GM21717 (cell line): ENCODE measurements around the gene CD79B.
A peak's percentile ranks its signal among the peaks of the same experiment; 100 is the strongest.
"Not testable (repeated sequence)": the region's sequence is repeated elsewhere in the genome, so short reads cannot be mapped to it uniquely, and the experiment has no call there.

Experiments
- ATAC-seq: cut with Tn5 transposase; IDR thresholded peaks from one replicate; pipeline ENCODE4 v1.9.1; 2021; ENCODE audit warnings: mild to moderate bottlenecking, moderate library complexity; ENCODE audit not compliant: unreplicated experiment

CD79B gene

DNA sequence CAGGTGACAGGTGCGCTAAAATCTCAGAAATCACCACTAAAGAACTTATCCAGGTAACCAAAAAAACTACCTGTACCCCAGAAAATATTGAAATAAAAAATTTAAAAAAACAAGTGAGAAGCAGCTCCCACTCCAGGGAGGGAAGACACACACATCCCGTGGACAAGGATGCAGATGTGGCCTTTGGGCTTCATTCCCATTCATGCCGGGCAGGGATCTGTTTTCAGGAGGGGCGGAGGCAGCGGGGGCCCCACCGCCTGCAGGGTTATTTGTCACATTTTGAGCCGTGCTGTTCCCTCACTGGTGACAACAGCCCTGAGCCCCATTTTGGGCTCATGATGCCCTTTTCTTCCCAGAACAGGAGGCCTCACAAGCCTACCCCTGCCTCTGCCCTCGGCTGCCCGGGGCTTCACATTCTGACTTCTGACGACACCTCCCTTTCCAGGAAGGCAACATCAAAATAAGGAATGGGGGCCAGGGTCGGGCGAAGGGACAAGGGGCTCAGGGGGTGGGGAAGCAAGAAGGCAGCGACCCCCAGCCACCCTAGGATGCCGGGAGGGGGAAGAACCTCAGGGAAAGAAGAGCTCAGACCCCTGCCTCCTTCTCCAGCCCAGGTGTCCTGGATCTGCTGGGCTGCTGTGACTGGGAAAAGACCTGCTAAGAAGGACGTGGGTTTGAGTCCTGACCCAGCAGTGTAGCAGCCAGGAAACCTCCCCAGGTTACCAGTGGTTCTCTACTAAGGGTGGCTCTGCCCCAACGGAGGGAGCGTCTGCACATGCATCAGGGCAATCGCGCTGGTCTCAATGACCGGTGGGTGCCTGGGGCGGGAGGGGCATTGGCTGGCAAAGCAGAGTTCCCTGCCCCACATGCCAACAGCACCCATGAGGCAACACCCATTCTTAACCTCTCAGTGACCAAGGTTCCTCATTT lies 2.3 kb upstream of the CD79B start:
- ATAC-seq = no peak

DNA sequence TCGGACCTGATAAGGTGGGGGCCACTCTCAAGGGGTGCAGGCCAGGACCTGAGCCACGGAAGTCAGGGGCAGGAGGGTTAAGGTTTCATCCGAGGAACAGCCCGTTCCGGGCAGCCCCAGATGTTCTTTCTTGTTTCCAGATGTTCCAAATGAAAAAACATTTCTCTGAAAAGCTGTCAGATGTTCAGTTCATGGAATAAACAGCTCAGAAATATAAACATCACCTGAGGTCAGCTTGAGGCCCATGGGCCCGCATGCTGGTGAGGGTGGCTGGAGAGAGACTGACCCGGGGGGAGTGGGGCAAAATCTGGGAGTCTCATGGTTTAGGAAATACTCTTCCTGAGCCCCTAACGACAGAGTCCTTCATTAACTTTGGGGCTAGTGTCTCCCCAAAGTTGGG lies 1.5 kb upstream of the CD79B start:
- no peak for ATAC-seq

DNA sequence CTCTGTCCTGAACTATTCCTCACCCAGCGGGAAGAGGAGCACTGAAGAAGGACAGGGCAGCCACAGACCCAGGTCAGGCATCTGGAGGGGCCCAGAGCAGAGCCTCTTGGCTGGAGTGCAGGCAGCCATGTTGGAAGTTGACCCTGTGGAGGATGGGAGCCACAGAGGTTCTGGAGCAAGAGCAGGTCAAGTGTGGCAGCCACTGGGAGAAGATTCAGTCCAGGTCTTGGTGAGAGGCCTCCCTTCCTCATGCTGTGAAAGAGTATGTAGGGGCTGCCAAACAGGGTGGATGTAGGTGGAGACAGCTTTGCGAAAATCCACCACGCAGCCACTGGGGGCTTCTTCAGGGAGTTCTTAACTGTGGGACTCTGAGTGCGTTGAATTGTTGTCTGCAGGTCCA lies 590 bp upstream of the CD79B start:
- peak; percentile 19 for ATAC-seq

DNA sequence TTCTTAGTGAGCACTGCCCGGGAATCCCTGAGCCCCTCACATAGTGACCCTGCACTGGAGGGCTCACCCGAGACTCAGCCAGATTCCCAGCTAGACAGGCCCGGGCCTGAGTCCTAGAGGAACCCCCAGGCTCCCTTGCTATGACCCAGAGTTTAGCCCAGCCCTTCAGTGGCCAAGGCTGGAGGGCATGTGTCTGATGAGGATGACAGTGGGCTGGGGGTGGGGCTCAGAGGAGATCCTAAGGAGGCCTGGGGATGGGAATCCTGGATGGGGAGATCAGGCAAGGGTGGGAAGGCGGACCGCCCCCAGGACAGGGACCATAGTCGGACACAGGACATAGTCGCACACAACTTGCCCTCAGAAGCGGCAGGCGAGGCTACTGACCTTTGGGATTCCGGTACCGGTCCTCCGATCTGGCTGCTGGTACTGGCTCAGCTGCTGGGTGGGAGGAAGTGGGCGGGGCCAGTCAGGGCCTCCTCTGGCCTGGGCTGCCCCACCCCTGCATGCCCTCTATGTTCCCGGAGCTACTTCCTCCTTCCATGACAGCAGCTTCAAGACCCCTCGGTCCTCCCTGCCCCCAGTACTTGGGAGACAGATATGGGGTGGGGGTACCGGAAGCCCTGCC lies 1.1 kb downstream of the CD79B start:
- no peak for ATAC-seq

DNA sequence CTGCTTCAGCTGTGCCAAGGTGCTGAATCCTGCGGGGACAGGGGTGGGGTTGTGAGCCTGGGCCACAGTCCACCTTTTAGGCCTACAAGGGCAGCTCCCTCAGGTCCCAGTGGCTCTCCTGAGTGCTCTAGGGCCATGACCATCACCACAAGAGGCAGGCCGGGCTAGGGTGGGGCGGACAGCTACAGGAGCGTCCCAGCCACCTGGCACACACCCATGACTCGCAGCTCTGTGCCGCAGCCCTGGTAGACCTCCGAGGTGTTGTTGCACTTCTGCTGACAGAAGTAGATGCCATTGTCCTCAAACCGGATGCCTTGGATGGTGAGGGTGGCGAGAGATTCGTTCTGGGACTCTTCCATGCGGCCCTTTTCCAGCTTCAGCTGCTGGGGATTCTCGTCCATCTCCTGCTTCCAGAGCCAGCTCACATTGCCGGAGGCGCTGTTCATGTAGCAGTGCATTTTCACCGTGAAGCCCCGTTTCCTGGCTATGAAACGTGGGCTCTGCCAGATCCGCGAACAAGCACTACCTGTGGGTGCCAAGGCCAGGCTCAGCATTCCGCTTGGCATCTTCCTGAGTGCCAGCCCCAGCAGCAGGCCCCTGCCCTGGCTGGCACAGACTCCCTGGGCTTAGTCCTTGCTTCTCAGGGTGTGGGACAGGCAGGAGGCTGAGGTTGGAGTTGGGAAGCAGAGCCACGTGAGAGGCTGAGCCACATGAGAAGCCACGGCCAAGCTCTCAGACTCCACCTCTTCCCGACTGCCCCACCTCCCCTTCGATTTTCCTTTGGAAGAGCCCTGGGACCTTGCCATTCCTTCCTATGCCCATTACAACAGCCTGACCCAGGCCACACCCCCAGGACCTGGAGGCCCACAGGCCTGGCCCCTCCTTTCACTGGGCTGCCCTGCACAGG lies 2.0 kb downstream of the CD79B start:
- ATAC-seq = no peak

DNA sequence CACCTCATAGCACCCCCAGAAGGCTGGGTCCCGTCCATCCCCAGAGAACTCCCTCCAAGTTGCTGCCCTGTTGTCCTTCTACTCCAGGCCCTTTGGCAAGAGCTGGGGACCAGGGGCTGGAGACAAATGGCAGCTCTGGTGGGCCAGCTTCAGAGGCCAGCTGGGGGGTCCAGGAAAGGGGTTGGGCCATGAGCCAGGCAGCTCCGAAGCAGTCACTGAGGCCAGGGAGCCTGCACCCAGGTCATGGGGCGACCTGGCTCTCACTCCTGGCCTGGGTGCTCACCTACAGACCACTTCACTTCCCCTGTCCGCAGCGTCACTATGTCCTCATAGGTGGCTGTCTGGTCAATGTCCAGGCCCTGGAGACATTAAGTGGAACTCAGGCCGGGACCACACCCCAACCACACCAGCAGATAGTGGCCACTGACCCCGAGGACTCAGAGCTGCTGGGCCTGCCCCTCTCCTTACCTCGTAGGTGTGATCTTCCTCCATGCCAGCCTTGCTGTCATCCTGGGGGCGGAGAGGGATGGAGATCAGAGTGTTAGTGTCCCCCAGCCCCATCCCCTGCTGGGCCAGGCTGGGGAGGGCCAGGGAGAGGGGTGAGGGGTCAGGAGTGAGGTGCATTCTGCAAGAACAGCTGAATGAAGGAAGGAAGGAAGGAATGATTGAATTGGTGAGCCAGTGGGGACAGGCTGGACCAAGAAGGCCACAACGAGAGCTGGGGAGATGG lies 3.0 kb downstream of the CD79B start:
- no peak for ATAC-seq

DNA sequence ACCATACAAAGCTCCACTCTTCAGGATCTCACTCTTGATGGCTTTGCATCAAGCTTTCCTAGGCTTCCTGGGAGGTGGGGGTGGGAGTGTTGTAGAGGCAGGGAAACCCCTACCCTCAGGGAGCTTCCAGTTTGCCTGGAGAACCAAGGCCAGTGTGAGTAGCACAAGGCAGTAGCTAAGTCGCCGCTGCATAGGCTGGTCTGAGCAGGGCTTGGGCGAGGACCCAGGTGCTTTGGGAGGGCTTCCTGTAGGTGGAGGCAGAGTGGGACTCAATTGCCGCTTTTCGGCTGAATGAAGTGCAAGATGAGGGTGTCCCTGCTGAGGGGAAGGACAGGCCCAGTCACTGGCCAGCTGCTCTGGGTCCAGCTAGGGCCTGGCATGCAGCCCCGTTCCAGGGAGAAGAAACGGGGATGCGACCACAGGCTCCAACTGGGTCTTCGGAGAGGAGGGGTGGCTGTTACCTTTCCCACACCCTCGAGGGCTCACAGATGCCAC lies 3.9 kb downstream of the CD79B start:
- ATAC-seq = no peak

DNA sequence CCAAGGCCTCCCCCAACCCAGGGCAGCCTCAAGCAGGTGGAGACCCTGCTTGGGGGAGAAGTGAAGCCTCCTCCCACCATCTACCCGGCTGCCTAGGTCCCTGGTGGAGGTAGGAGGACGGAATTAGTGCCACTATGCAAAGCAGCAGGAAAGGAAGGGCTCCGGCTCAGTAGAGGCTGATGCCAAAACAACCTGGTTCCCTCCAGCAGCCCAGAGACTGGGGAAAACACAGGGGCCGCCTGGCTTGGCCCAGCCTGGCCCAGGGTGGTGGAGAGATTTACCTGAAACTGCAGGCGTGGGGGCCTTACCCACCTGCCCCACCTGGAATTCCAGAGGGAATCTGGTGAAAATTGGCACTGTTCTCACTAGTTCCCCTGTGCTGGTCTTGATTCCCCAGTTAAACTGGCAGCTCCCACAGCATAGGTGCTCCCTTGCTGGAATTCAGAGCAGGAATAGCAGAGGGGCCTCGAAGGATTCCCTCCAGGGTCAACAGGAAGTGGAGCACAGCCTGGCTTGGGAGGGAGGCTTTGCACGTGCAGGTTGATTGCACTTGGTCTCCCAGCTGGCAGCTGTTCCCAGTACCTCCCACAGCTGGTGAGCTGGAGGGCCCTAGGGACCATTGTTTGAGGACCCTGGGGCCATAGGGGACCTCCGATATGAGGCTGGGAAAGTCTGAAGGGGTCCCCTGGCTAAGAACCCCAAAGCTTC lies 4.5 kb downstream of the CD79B start:
- ATAC-seq = no peak

DNA sequence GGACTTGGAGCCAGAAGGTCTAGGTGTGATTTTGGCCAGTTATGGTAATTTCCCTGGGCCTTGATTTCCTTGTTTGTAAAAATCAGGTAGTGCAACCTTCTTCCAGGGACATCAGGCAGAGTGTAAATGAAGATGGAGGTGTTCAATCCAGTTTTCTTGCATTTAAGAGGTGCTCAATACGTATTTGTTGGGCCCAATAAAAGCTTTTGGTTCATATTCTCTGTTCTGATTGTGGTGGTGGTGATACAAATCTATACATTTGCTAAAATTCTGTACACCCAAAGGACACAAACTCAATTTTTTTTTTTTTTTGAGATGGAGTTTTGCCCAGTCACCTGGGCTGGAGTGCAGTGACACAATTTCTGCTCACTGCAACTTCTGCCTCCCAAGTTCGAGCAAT lies 6.0 kb downstream of the CD79B start:
- no peak for ATAC-seq

DNA sequence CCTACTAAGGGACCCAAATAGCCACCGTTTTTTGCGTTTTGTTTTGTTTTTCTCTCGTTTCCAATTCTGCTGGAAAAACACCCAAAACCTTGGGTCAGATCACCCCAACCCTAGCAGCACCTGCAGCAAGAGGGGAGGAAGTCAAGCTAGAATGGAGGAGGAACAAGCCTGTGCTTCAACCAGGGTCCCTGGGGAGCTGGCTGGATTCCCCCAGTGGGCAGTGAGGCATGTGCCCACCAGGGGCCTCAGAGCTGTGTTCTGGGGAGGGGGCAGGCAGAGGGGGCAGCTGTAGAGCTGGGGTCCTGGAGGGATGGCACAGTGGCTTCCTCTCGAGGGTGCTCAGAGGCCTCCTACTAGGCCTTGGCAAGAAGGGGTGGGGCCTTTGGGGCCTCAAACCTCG lies 6.5 kb downstream of the CD79B start:
- no peak for ATAC-seq

DNA sequence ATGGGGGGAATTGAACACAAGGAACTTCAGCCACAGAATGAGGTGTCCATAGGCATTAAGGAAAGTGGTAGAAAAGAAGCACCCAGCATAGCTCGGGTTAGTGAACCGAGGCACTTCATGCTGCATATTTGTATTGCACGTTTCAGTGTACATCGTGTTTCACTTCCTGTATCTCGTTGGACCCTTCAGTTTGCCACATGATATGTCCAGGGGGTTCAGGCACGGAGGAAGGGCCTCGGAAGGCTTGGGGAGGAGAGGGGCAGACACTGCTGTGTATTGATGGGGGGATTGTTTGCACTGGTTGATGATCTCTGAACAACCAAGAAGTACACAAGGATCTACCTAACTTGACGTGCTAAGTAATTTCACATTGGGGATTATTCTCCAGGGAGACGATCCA lies 9.7 kb downstream of the CD79B start:
- peak; percentile 58 for ATAC-seq

DNA sequence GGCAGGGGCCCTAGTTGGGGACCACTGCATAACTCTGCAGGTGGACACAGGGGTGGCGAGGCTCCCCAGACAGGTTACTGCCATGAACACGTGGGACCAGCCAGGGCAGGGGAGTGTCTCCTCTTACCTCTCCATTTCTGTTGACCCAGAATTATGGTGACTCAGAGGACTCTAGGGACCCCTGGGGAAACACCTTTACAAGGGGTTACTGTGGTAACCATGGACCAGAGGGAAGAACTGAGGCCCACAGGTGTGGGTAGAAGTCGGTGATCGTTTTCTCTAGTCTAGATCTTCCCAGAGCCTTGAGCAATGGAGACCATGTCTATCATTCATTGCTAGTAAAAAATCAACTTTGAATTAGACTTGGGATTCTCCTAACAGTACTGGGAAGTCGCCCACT lies 11.4 kb downstream of the CD79B start:
- not testable (repeated sequence) for ATAC-seq

DNA sequence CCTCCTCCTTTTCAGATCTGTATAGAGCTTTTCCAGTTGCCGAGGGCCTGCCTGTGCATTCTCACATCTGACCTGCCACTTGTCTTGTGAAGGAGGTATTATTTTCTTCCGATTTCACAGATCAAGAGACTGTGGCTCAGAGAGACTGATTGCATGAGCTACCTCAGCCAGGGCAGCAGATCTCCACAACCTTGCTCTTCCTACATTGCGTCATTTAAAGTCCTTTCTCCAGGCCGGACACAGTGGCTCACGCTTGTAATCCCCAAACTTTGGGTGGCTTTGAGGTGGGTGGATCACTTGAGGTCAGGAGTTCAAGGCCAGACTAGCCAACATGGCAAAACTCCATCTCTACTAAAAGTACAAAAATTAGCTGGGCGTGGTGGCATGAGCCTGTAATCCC lies 12.1 kb downstream of the CD79B start:
- not testable (repeated sequence) for ATAC-seq

DNA sequence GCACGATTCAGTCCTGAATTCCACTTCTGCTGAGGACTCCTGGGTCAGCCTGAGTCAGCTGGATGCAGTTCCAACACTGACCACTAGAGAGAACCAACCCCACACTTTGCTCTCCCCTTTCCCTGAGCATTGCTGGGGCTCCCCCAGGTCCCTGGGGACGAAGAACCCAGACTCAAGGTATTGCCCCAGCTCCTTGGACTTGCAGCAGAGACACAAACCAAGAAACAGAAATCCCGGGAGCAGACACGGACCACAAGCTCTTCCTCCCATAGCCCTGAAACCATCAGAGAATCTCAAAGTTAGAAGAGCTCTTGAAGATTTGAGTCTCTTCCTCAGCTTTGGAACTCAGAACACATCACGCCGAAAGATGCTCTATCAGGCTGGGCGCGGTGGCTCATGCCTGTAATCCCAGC lies 12.8 kb downstream of the CD79B start:
- ATAC-seq = peak; percentile 62

DNA sequence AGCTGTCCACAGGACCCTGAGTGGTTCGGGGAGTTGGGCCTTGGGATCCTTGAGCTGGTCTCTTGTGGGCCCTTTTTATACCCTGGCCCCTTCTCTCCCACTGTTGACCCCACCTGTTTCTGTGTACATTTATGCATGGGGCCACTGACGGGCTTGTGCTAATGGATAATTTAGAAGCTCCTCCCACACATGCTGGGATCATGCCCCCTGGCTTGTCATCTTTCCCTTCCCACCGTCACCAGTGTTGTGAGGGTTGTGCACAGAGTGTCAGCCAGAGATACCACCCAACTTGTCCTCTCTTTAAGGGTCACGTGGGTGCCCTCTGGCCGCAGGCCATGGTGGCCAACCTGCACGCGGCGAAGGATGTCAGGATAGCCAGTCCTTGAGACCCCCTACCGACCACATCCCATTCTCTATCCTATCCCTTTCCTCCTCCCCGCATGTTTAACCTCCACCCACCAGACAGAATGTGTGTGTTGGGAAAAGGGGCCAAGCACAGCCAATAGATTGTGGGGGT lies 13.3 kb downstream of the CD79B start, which contains the start of gene GH1:
GH1 (minus strand) TSS at position 51 of the 517 bp plus-strand sequence. CDS start 63 bp downstream, outside the sequence.
- ATAC-seq = not testable (repeated sequence)

DNA sequence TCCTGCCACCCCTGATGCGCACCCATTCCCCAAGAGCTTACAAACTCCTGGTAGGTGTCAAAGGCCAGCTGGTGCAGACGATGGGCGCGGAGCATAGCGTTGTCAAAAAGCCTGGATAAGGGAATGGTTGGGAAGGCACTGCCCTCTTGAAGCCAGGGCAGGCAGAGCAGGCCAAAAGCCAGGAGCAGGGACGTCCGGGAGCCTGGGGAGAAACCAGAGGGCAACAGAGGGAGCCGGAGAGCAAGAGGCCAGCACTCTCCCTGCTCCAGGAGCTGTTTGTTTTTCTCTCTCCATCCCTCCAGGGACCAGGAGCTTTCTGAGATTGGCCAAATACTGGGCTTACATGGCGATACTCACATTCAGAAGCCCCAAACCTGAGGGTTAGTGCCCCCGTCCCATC lies 13.8 kb downstream of the CD79B start:
- ATAC-seq = no peak

DNA sequence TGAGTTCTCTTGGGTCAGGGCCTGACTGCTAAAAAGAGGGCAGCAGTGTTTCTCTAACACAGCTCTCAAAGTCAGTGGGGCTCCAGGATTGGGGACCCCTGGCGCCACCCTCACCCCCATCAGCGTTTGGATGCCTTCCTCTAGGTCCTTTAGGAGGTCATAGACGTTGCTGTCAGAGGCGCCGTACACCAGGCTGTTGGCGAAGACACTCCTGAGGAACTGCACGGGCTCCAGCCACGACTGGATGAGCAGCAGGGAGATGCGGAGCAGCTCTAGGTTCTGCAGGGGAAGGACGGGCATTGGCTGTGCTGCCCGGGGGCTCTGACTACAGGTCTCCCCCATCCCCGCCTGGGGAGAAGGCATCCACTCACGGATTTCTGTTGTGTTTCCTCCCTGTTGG lies 14.5 kb downstream of the CD79B start:
- ATAC-seq = no peak

DNA sequence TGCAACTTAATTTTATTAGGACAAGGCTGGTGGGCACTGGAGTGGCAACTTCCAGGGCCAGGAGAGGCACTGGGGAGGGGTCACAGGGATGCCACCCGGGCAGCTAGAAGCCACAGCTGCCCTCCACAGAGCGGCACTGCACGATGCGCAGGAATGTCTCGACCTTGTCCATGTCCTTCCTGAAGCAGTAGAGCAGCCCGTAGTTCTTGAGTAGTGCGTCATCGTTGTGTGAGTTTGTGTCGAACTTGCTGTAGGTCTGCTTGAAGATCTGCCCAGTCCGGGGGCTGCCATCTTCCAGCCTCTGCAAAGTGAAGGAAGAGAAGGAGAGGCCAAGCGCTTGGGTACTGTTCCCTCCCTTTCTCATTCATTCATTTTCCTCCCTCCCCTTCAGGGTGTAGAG lies 14.9 kb downstream of the CD79B start:
- ATAC-seq = not testable (repeated sequence)

DNA sequence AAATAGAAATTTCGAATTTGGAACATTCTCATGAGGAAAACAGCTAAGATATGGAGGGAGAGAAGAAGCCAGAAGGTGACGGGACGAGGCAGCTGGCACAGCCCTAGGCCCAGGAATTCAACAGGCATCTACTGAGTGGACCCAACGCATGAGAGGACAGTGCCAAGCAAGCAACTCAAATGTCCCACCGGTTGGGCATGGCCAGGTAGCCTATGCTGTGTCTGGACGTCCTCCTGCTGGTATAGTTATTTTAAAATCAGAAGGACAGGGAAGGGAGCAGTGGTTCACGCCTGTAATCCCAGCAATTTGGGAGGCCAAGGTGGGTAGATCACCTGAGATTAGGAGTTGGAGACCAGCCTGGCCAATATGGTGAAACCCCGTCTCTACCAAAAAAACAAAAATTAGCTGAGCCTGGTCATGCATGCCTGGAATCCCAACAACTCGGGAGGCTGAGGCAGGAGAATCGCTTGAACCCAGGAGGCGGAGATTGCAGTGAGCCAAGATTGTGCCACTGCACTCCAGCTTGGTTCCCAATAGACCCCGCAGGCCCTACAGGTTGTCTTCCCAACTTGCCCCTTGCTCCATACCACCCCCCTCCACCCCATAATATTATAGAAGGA lies 15.5 kb downstream of the CD79B start:
- no peak for ATAC-seq
